Activated CD8-positive, alpha-beta memory T cell treated with anti-CD3 and anti-CD28 coated beads for 48 hours (primary cell): Measurements from ENCODE around the gene NUBPL.
"Not testable (repeated sequence)": the region's sequence is repeated elsewhere in the genome, so short reads cannot be mapped to it uniquely, and the experiment has no call there.

Source experiments
- DNase-seq, 3 experiments: peaks; one replicate each; pipeline ENCODE4 v3.0.0-alpha.2; 2020; ENCODE audit warnings: low read depth in 2 of 3, low spot score in 2 of 3

Gene NUBPL

GRCh38 chr14:31726337-31726736 is 165.1 kb downstream of the NUBPL start:
- no peak for DNase-seq

DNA sequence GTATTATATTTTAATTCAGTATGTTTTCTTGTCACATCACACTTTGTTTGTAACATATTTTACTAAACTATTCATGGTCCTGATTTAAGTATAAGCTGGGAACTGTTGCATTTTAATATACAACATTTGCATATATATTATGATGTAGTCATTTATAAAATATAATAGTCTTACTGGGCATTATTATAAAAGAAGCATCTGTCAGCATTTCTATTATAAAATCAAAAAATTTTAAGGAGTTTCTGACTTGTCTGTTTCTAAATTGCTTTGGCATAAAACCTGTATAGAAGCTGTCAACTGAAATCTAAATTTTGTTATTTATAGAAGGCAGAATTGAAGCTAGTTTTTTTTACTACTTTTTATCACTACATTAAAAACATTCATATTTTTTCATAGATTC is 166.6 kb downstream of the NUBPL start:
- DNase-seq: no peak

DNA sequence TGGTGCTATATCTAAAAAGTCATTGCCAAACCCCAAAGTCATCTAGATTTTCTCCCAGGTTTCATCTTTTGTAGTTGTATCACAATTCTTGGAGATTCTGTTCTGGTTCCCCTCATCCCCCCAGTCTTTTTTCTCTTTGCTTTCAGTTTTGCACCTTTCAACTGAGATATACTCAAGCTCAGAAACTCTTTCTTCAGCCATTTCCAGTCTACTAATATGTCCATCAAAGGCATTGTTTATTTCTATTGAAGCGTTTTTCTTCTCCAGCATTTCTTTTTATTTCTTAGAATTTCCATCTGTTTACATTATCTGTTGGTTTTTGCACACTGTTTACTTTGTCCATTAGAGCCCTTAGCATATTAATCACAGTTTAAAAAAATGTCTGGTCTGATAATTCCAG is 179.5 kb downstream of the NUBPL start:
- no peak for DNase-seq

GRCh38 chr14:31745741-31746140 is 184.5 kb downstream of the NUBPL start:
- DNase-seq: no peak

- no peak for DNase-seq
Measured at GRCh38 chr14:31746326-31746725, 185.1 kb downstream of the NUBPL start.

GRCh38 chr14:31749275-31749674 is 188.1 kb downstream of the NUBPL start:
- no peak for DNase-seq

DNA sequence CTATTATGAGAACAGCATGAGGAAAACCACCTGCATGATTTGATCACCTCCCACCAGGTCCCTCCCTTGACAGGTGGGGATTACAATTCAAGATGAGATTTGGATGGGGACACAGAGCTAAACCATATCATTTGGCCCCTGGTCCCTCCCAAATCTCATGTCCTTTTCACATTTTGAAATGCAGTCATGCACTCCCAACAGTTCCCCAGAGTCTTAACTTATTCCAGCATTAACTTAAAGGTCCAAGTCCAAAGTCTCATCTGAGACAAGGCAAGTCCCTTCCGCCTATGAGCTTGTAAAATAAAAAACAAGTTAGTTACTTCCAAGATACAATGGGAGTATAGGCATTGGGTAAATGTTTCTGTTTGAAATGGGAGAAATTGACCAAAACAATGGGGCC is 189.8 kb downstream of the NUBPL start:
- DNase-seq: not testable (repeated sequence)

- no peak for DNase-seq
Measured at GRCh38 chr14:31752867-31753661, 191.9 kb downstream of the NUBPL start.

- DNase-seq: no peak
Measured at GRCh38 chr14:31758941-31759340, 197.7 kb downstream of the NUBPL start.

- DNase-seq: no peak
Measured at GRCh38 chr14:31760277-31760676, 199.1 kb downstream of the NUBPL start.

- no peak for DNase-seq
Measured at GRCh38 chr14:31761325-31761724, 200.1 kb downstream of the NUBPL start.

DNA sequence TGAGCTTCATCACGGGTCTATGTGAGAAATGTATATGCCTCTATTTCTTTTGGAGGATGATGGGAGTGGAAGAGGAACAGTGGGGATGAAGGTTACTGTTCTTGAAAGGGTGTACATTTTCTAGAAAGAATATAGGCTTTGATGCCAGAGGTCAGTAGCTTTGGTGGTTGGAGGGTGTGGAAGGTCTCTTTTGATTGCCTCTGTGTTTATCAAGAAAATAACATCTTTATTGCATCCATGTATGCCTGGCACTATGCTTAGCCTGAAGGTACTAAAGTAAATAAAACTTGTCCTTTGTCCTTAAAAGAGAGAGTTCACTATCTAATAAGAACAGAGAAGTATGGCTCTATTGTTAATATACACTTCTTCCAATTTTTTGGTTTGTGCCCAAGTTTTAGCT is 201.8 kb downstream of the NUBPL start:
- no peak for DNase-seq

DNA sequence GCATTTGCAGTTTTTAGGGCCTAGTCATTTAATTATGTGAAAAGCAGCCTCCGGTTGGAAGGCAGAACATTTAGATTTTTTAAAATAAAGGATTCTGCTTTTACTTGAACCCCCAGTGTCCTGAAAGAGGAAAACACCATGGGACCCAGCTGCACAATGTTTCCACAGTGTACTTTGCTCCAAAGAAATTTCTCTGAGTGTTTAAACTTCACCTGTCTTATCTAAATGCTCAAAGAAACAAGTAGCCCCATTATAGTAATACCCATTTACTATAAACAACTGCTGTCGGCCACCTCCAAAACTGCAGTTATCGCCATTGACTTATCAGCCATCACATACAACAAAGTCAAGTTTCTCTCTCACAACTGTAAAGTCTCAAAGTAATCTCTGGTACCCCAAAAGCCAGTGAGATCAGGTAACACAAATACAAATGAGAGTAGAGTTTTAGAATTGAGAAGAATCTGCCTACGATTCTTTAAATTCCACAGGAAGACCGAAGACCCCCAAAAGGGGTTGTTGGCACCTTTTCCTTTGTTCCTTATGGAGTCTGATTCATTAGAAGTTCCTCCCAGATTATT is 205.2 kb downstream of the NUBPL start:
- DNase-seq: no peak

DNA sequence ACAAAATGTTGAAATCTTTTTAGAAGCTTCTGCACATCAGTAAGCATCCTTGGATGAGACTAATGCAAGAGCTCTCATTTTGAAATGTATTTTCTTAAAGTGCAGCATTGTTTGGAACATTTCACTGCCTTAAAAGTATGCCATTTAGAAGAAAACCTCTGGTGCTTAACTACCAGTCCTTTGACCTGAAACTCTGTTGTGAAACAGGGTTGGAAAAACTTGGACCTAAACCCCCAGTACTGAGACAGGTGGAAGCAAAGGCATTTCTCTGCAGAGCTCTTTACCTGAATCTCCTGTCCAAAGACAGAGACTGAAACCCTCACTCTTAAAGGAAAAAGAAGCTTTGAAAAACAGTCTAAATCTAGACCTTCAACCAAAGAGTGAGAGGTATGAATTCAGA is 207.2 kb downstream of the NUBPL start:
- DNase-seq: no peak

- no peak for DNase-seq
Measured at GRCh38 chr14:31770271-31770670, 209.1 kb downstream of the NUBPL start.

DNA sequence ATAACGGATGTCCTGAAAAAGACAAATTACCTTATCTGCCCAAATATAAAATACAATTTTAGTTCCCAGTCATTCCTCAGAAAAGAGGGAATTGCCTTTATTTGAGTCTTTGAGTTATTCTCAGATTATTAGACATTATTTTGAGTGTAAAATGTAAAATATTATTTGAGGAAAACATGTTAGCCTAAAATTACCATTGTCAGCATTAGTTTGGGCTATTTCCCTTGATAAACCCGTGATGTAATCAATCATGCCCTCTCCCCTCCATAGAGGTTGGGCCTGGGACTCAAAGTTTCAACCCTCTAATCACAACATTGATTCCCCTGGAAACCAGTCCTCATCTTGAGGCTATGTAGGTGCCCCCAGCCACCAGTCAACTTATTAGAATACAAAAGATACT is 213.4 kb downstream of the NUBPL start:
- no peak for DNase-seq

DNA sequence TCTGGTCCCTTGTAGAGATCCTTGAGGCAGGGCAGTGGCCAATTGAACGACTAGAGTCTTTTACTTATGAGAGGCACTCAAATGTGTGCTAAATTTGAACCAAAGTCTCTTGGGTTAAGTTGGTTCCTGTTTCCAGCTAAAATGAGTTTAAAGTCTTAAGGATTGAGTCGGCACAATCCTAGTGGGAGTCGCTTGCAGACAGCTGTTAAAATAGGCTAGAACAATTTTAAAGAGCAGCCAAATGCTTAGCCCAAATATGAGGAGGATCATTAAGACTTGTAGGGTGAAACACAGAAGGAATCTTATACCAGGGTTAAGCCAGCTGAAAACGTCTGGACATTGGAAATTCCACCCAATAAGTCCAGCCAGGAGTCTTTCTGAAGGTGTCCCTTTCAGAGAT is 216.1 kb downstream of the NUBPL start:
- DNase-seq: no peak

GRCh38 chr14:31781578-31781977 is 220.4 kb downstream of the NUBPL start:
- no peak for DNase-seq

- no peak for DNase-seq
Measured at GRCh38 chr14:31785574-31785973, 224.4 kb downstream of the NUBPL start.

GRCh38 chr14:31787377-31787776 is 226.2 kb downstream of the NUBPL start:
- DNase-seq: no peak

GRCh38 chr14:31788340-31788739 is 227.1 kb downstream of the NUBPL start:
- no peak for DNase-seq

DNA sequence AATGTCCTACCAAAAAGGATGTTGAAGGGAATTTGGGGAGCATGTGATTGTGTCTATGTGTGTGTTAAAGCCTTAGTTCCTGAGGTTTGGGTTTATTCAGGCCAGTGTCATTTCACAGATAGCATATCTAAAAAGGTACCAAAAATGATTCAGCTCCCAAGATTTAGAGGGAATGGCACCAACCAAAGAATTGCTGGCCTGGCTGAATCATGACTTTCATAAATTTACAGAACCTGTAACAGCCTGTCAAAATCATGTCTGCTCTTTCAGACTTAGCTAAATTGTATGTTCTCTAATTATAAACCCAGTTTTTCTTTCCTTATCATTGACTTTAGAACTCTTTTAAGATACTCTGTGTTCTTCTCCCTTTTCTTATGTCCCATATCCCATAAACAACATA is 231.5 kb downstream of the NUBPL start:
- no peak for DNase-seq

DNA sequence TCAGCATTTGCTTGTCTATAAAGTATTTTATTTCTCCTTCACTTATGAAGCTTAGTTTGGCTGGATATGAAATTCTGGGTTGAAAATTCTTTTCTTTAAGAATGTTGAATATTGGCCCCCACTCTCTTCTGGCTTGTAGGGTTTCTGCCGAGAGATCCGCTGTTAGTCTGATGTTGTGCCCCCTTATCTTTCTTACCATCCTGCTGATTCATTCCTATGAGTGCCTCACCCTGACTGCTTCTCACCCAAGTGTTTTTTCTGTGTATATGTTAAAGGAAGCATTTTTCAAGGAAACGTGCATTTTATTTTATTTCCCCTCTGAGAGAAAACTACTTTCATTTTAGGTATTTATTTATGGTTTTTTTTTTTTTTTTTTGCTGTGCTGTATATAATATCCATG is 236.7 kb downstream of the NUBPL start:
- DNase-seq: not testable (repeated sequence)
